PFSK-1 (cell line): ENCODE measurements around the gene NFIC.

Experiments
- POLR2AphosphoS5 ChIP-seq: IDR thresholded peaks from 2 replicates; pipeline ENCODE4 v1.6.1; 2012; ENCODE audit warnings: low read depth, mild to moderate bottlenecking, control low read depth, low read length, moderate library complexity
- REST ChIP-seq, 2 experiments: IDR thresholded peaks; 2 replicates each; pipeline versions ENCODE4 v1.6.1 to v1.8.0; 2011 to 2012; ENCODE audit warnings: low read depth in 2 of 2, low read length in 2 of 2, control low read depth in 1 of 2, inconsistent platforms in 1 of 2, mild to moderate bottlenecking in 1 of 2, moderate library complexity in 1 of 2; ENCODE audit not compliant: insufficient read depth in 1 of 2
- TAF1 ChIP-seq: IDR thresholded peaks from 2 replicates; pipeline ENCODE4 v1.6.1; 2012; ENCODE audit warnings: low read length, control low read depth, borderline replicate concordance; ENCODE audit not compliant: insufficient read depth

- TF ChIP-seq POLR2AphosphoS5: no peak
- no peak for TF ChIP-seq REST (IDR thresholded peaks at IDR 0.05; ENCODE audit: insufficient read depth in 1 of 2, low read depth in 2 of 2, low read length in 2 of 2)
- TF ChIP-seq TAF1: no peak
Observed at GRCh38 chr19:3401004-3401768, 34.8 kb downstream of the NFIC start.
